Fibroblast of pulmonary artery (primary cell): ENCODE measurements around the gene BCAP31.
A peak's percentile ranks its signal among the peaks of the same experiment; 100 is the strongest.

Experiments used
- DNase-seq: peaks from one replicate; pipeline ENCODE4 v3.0.0-alpha.2; 2010; ENCODE audit warnings: low read depth
- H3K4me3 ChIP-seq: replicated peaks from 2 replicates; pipeline ENCODE4 v1.5.1; 2011; ENCODE audit warnings: low read depth, mild to moderate bottlenecking, control low read depth, low read length, moderate library complexity
- TF ChIP-seq, protein P1 (sequence below): IDR thresholded peaks from 2 replicates; pipeline ENCODE4 v1.5.1; 2011; ENCODE audit warnings: mild to moderate bottlenecking, control low read depth, low read length, inconsistent platforms; ENCODE audit errors: missing control alignments

Gene BCAP31

DNA sequence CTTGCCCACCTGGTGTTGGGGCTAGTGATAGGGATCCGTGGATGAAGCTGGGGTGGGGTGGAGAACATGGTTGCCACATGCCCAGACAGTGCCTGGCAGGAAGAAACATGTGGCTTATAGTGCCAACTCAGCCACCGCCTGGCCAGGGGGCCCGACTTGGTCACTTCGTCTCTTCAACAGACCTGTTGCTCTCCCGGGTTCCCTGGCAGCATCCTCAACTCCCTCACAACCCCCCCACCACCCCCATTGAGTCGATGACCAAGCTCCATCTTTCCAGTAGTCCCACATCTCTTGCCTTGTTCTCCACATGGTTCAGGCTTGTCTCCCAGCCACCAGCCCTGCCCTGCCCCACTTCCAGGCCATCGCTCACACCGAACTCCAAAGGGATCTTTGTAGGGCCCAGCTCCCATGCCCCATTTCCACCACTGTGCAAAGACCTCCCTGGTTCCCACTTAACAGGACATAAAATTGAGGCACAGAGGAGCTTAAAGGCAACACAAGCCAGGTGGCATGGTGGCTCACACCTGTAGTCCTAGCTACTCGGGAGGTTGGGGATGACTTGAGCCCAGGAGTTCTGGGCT lies 58.4 kb downstream of the BCAP31 start:
- no peak for DNase-seq
- H3K4me3 ChIP-seq, result no peak overlapping the region
- TF ChIP-seq, protein P1, sequence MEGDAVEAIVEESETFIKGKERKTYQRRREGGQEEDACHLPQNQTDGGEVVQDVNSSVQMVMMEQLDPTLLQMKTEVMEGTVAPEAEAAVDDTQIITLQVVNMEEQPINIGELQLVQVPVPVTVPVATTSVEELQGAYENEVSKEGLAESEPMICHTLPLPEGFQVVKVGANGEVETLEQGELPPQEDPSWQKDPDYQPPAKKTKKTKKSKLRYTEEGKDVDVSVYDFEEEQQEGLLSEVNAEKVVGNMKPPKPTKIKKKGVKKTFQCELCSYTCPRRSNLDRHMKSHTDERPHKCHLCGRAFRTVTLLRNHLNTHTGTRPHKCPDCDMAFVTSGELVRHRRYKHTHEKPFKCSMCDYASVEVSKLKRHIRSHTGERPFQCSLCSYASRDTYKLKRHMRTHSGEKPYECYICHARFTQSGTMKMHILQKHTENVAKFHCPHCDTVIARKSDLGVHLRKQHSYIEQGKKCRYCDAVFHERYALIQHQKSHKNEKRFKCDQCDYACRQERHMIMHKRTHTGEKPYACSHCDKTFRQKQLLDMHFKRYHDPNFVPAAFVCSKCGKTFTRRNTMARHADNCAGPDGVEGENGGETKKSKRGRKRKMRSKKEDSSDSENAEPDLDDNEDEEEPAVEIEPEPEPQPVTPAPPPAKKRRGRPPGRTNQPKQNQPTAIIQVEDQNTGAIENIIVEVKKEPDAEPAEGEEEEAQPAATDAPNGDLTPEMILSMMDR, result no peak

DNA sequence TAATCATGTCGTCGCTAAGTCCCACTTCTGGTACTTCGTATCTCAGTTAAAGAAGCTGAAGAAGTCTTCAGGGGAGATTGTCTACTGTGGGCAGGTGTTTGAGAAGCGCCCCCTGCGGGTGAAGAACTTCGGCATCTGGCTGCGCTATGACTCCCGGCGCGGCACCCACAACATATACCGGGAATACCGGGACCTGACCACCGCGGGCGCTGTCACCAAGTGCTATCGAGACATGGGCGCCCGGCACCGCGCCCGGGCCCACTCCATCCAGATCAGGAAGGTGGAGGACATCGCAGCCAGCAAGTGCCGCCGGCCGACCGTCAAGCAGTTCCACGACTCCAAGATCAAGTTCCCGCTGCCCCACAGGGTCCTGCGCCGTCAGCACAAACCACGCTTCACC lies 61.9 kb downstream of the BCAP31 start:
- DNase-seq, result peak; percentile 35
- no peak overlapping the region for H3K4me3 ChIP-seq
- TF ChIP-seq, protein P1, result peak; percentile 38

- DNase-seq, result no peak
- TF ChIP-seq, protein P1, result no peak
- H3K4me3 ChIP-seq, result no peak overlapping the region
Measured at GRCh38 chrX:153659268-153659667, 64.9 kb downstream of the BCAP31 start.

- no peak for DNase-seq
- H3K4me3 ChIP-seq, result no peak overlapping the region
- TF ChIP-seq, protein P1, result no peak
Measured at GRCh38 chrX:153657161-153657560, 67.0 kb downstream of the BCAP31 start.

DNA sequence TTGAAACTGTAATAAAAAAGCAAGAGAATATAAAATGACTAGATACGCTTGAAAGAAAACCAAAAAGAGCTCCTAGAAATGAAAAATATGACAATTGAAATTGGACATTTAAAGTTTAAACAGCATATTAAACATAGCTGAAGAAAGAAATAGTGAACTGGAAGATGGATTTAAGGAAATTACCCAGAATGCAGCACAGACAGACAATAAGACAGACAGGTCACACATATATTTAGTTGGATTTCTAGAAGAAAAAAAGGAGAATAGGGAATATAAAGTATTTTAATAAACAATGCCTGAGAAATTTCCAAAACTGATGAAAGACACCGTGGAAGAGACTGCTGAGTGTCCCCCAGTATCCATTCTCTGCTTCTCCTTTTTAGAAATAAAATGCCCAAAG lies 70.6 kb downstream of the BCAP31 start:
- TF ChIP-seq, protein P1, result no peak
- no peak overlapping the region for H3K4me3 ChIP-seq
- DNase-seq, result no peak

- DNase-seq, result no peak
- H3K4me3 ChIP-seq, result no peak overlapping the region
- TF ChIP-seq, protein P1, result peak; percentile 21
Measured at GRCh38 chrX:153651540-153652079, 72.6 kb downstream of the BCAP31 start.

DNA sequence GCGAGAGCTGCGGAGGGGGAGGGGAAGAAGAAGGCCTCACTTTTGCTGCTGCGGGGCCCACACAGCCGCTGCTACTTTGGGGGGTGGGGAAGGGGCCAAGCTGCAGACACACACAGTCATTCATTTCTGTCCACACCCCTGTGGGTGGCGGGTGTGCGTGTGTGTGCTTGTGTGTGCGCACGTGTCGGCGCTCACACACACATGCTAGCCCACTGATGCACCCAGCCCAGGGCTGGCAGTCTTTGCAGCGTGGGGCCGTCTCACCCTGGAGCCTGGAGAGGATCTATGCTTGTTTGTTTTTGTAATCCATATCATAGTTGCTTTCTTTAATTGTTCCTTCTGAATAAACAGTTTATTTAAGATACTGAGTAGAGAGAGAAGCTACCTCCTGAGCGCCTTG lies 73.2 kb downstream of the BCAP31 start:
- no peak overlapping the region for H3K4me3 ChIP-seq
- TF ChIP-seq, protein P1, result no peak
- no peak for DNase-seq
